ENCODE measurements around the gene SLC9A7. TPM values are rescaled to one million over a fixed set of nuclear protein-coding genes. Genes with fewer than 3 reads are reported as not detected.
"Not testable (repeated sequence)": the region's sequence is repeated elsewhere in the genome, so short reads cannot be mapped to it uniquely, and the experiment has no call there.

The SLC9A7 gene
- total RNA-seq, 2 donors from 2014 or later: 1.8 to 1.9 TPM

DNA sequence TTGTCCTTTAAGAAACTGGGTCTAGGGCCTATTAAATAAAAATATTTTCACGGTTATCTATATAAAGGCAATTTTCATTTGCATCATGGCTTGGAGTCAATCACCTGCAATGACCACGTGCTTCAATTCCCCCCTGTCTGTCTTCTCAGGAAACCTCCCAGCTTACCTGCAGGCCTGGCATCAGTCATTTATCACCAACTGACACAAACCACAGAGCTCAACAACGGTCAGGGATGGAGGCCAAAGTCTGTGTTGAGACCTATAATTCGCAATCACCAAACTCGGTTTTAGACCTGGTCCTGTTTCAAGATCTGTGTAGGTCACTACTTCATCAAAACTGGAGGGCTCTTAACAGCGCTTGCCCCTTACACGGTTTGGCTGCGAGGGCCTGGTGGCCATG lies 1.9 kb downstream of the SLC9A7 start:
- no peak for DNase-seq (ENCODE audit: low spot score)
- intact Hi-C loops (cut with DNase I): no loop called here

DNA sequence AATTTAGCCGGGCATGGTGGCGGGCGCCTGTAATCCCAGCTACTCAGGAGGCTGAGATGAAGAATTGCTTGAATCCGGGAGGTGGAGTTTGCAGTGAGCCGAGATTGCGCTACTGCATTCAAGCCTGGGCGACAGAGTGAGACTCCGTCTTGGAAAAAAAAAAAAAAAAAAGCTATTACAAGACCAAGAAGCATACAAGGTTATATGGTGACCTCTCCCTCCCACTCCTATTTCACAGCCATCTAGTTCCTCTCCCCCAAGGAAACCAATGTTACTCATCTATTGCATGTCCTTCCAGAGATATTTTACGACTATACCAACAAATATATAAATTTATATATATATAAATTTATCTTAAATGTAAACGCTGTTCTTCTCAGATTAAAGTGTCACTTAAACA lies 3.2 kb downstream of the SLC9A7 start:
- intact Hi-C loops (cut with DNase I): no loop called here
- DNase-seq (ENCODE audit: low spot score): no peak

- intact Hi-C loops (cut with DNase I): no loop called here
- DNase-seq (ENCODE audit: low spot score): no peak
Measured at GRCh38 chrX:46754586-46755061, 4.3 kb downstream of the SLC9A7 start.

DNA sequence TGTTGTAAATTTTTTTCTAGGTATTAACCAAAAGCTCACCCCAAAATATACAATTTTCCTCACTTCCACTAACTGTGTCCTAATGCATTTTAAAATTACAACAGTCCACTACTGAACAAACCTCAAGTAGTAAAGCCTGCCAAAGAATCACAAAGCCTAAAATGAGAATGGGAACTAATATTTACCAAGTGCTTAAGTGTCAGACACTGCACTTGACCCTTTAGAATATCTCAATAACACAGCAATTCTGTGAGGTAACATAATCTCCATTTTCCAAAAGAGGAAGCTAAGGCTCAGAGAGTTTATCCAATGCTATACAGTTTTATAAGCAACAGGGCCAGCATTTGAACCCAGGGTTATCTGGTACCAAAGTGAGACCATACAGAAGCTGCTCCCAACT lies 4.9 kb downstream of the SLC9A7 start:
- intact Hi-C loops (cut with DNase I): no loop called here
- DNase-seq (ENCODE audit: low spot score): no peak

- DNase-seq (ENCODE audit: low spot score): no peak
- intact Hi-C loops (cut with DNase I): no loop called here
Measured at GRCh38 chrX:46750889-46751288, 8.0 kb downstream of the SLC9A7 start.

- DNase-seq (ENCODE audit: low spot score): no peak
- intact Hi-C loops (cut with DNase I): no loop called here
Measured at GRCh38 chrX:46744009-46744408, 14.9 kb downstream of the SLC9A7 start.

GRCh38 chrX:46743046-46743445 lies 15.9 kb downstream of the SLC9A7 start:
- DNase-seq (ENCODE audit: low spot score): no peak
- intact Hi-C loops (cut with DNase I): no loop called here

DNA sequence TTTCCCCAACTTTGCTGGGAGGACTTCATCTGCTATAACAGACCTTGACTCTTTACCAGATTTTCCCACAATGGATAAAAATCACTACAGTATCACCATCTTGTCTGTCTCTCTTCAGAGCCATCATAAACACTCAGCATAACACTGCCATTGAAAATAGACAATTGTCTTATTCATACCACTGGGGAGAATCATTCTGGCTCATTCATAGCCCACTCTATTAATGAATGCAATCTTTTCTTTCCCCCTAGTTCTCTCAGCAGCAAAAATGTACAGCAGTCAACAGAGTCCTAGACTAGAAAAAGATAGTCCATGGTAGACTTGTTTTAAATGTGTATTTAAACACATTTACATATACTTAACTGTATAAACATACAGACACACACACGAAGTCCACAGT lies 19.2 kb downstream of the SLC9A7 start:
- no peak for DNase-seq (ENCODE audit: low spot score)
- intact Hi-C loops (cut with DNase I): no loop called here

GRCh38 chrX:46737462-46737861 lies 21.5 kb downstream of the SLC9A7 start:
- intact Hi-C loops (cut with DNase I): no loop called here
- DNase-seq (ENCODE audit: low spot score): no peak

DNA sequence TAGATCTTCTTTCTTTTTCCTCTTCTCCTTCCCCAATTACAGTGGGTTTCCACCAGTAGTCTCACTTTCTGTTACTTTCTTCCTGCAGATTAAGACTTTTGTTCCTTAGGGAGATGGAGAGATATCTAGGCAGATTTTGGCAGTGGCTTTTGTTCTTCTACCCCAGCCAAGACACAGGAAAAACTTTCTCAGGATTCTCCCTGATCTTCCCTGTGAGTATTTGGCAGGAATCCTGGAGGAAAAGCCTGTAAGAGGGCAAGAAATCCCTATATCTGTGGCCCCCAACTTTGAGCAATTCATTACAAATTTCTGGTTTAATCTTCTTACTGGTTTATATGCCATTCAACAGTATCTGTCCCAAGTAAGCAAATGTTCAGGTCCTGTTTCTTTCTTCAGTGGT lies 21.9 kb downstream of the SLC9A7 start:
- intact Hi-C loops (cut with DNase I): no loop called here
- no peak for DNase-seq (ENCODE audit: low spot score)

DNA sequence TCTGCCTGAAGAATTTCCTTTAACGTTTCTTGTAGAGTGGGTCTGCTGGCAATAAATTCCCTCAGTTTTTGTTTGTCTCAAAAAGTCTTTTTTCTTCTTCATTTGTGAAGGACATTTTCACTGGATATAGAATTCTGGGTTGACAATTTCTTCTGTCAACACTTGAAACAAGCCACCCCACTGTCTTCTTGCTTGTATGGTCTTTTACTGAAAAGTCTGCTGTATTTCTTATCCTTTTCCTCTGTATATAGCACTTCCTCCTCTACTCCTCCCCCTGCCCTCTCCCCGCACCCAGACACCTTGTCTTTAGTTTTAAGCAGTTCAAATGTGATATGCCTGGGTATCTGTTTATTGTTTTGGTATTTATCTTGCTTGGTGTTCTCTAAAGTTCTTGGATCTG lies 23.3 kb downstream of the SLC9A7 start:
- no peak for DNase-seq (ENCODE audit: low spot score)
- intact Hi-C loops (cut with DNase I): no loop called here

DNA sequence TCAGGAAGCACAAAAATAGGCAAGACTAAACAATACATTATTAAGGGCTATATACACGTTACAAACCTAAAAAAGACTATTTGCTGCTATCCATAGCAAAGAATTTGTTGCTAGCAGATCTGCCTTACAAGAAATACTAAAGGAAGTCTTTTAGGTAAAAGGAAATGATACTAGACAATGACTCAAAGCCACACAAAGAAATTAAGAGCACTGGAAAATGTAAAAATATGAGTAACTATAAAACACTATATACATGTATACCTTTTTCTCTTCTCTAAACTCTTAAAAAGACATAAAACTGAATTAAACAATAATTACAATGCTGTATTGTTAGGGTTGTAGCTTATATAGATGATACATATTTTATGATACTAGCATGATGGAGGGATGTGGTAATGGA lies 25.7 kb downstream of the SLC9A7 start:
- intact Hi-C loops (cut with DNase I): no loop called here

DNA sequence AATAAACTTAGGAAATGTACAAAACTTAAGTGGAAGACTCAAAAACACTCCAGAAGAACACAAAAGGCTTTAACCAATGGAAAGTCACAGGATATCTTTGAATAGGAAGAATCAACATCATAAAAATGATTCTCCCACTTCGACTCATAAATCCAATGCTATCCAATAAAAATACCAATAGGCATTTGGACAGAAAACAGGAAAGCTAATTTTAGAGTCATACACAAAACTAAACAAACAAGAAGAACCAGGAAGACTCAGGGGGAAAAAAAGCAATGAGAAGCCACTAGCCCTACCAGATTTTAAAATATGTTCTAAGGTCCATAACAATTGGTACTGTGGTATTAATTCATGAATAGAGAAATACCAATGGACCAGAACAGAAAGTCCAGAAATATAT lies 28.2 kb downstream of the SLC9A7 start:
- DNase-seq (ENCODE audit: low spot score): no peak
- intact Hi-C loops (cut with DNase I): no loop called here

More for the DNA sequence above, 25.7 kb downstream of the SLC9A7 start:
- DNase-seq (ENCODE audit: low spot score): no peak

GRCh38 chrX:46727441-46727840 lies 31.5 kb downstream of the SLC9A7 start:
- DNase-seq (ENCODE audit: low spot score): no peak
- intact Hi-C loops (cut with DNase I): no loop called here

- not testable (repeated sequence) for DNase-seq (ENCODE audit: low spot score)
Measured at GRCh38 chrX:46723569-46723927, 35.4 kb downstream of the SLC9A7 start.

GRCh38 chrX:46722742-46723568 lies 36.0 kb downstream of the SLC9A7 start:
- intact Hi-C loops (cut with DNase I): no loop called here

More at GRCh38 chrX:46723569-46723927, 35.4 kb downstream of the SLC9A7 start:
- intact Hi-C loops (cut with DNase I): not testable (repeated sequence)

GRCh38 chrX:46716796-46717195 lies 42.1 kb downstream of the SLC9A7 start:
- DNase-seq (ENCODE audit: low spot score): no peak

More at GRCh38 chrX:46722742-46723568, 36.0 kb downstream of the SLC9A7 start:
- no peak for DNase-seq (ENCODE audit: low spot score)

GRCh38 chrX:46715997-46716396 lies 42.9 kb downstream of the SLC9A7 start:
- intact Hi-C loops (cut with DNase I): no loop called here
- no peak for DNase-seq (ENCODE audit: low spot score)

More at GRCh38 chrX:46716796-46717195, 42.1 kb downstream of the SLC9A7 start:
- intact Hi-C loops (cut with DNase I): no loop called here

- intact Hi-C loops (cut with DNase I): no loop called here
- DNase-seq (ENCODE audit: low spot score): no peak
Measured at GRCh38 chrX:46715530-46715929, 43.4 kb downstream of the SLC9A7 start.

DNA sequence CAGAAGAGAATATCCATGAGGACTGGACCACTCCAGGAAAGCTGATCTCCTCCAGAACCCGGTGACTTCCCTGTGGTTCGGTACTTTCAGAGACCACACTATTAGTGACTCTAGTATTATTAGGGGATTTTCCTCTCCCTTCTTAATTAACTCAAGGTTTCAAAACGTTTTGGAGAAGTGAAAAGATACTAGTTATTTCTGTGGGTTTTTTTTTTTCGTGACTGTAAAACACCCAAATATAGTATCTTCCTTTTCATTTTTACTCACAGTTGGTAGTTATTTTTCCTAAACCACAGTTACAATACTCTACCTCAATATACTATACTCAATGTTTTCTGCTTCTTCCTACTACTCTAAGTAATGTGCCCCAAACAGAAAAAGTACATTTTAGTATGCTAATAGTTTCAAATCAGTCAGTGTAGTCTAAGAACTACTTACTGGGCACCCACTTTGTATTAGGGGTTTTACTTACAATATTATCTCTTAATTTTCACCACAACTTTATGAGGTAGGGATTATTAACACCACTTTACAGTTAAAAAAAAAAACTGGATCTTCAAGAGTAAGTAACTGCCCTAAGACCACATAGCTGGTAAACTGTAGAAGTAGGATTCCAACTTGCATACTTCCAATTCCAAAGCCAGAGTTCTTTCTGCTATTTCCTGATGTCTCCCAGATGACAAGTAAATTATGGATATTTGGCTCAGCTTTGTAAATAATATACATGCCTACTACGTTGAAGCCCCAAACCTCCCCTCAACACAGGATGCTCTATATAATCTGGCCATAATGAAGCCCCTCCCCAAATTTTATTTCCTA lies 45.0 kb downstream of the SLC9A7 start:
- intact Hi-C loops (cut with DNase I): no loop called here
- DNase-seq (ENCODE audit: low spot score): no peak
